HEK293 (cell line): ENCODE data around the gene CEP112.

Experiments
- CTCF ChIA-PET: fragments of 350-600 bp; formaldehyde crosslinking; extraction: SDS; loops from one replicate; lab custom pipeline; 2021; ENCODE audit warnings: antibody characterized with exemption; lab: Yijun Ruan, JAX
- POLR2A ChIA-PET: fragments of 300-600 bp; formaldehyde crosslinking; extraction: SDS; loops from one replicate; lab custom pipeline; 2020; ENCODE audit warnings: antibody characterized with exemption, inconsistent platforms; lab: Yijun Ruan, JAX
- H3K27ac ChIP-seq: fragments of 200-500 bp; sonication (Bioruptor generic); 2 replicates; pipeline ENCODE4 v1.5.1; 2014; ENCODE audit warnings: low read depth, low read length, control low read depth, inconsistent platforms; ENCODE audit errors: extremely low read depth
- H3K36me3 ChIP-seq, 2 experiments: fragments of 200-500 bp in 1 of 2; sonication (Bioruptor generic) in 1 of 2; 1 replicate in 1 of 2; 2 replicates in 1 of 2; pipeline ENCODE4 v1.5.1; 2014 to 2017; ENCODE audit warnings: inconsistent platforms in 2 of 2, low read length in 2 of 2; ENCODE audit not compliant: control insufficient read depth in 2 of 2, insufficient read depth in 1 of 2
- H3K4me1 ChIP-seq: fragments of 200-500 bp; sonication (Bioruptor generic); 2 replicates; pipeline ENCODE4 v1.5.1; 2014; ENCODE audit warnings: mild to moderate bottlenecking, low read length, inconsistent platforms; ENCODE audit not compliant: control insufficient read depth, insufficient read depth
- H3K4me3 ChIP-seq: 2 replicates; pipeline ENCODE4 v1.5.1; 2011; ENCODE audit warnings: low read depth, mild to moderate bottlenecking, control low read depth, low read length, moderate library complexity
- H3K9me3 ChIP-seq: fragments of 200-500 bp; sonication (Bioruptor generic); 2 replicates; pipeline ENCODE4 v1.5.1; 2014; ENCODE audit warnings: low read depth, low read length, inconsistent platforms; ENCODE audit not compliant: control insufficient read depth, insufficient read depth
- PRDM1 ChIP-seq: fragments of 450-650 bp; formaldehyde crosslinking; IDR thresholded peaks from 2 replicates; pipeline ENCODE4; 2016; ENCODE audit warnings: missing biosample characterization, missing genetic modification characterization
- ZBTB1 ChIP-seq: fragments of 450-650 bp; formaldehyde crosslinking; IDR thresholded peaks from 2 replicates; pipeline ENCODE4 v1.5.1; 2016; ENCODE audit warnings: missing biosample characterization, missing genetic modification characterization
- ZBTB21 ChIP-seq: fragments of 450-650 bp; formaldehyde crosslinking; IDR thresholded peaks from 2 replicates; pipeline ENCODE4 v1.5.1; 2017; ENCODE audit warnings: missing biosample characterization, missing genetic modification characterization
- ZFP69B ChIP-seq: fragments of 450-650 bp; formaldehyde crosslinking; IDR thresholded peaks from 2 replicates; pipeline ENCODE4 v1.5.1; 2016; ENCODE audit warnings: missing biosample characterization, missing genetic modification characterization
- ZIC2 ChIP-seq: fragments of 450-650 bp; formaldehyde crosslinking; IDR thresholded peaks from 2 replicates; pipeline ENCODE4 v1.5.1; 2016; ENCODE audit warnings: missing biosample characterization, missing genetic modification characterization
- ZNF366 ChIP-seq: fragments of 450-650 bp; formaldehyde crosslinking; conservative IDR thresholded peaks from 2 replicates; pipeline ENCODE4 v1.5.1; 2016; ENCODE audit warnings: missing biosample characterization, missing genetic modification characterization
- ZNF707 ChIP-seq: fragments of 450-650 bp; formaldehyde crosslinking; IDR thresholded peaks from 2 replicates; pipeline ENCODE4 v1.5.1; 2016; ENCODE audit warnings: missing biosample characterization, missing genetic modification characterization
- ZXDB ChIP-seq: fragments of 450-650 bp; formaldehyde crosslinking; IDR thresholded peaks from 2 replicates; pipeline ENCODE4 v1.5.1; 2016; ENCODE audit warnings: missing biosample characterization, missing genetic modification characterization
- TF ChIP-seq, protein P1 (sequence below): fragments of 450-650 bp; formaldehyde crosslinking; IDR thresholded peaks from 2 replicates; pipeline ENCODE4 v1.5.1; 2016; ENCODE audit warnings: missing biosample characterization, missing genetic modification characterization, low read depth
- TF ChIP-seq, protein P2 (sequence below): fragments of 450-650 bp; formaldehyde crosslinking; IDR thresholded peaks from 2 replicates; pipeline ENCODE4 v1.5.1; 2016; ENCODE audit warnings: missing biosample characterization, missing genetic modification characterization
- TF ChIP-seq, protein P3 (sequence below): fragments of 450-650 bp; formaldehyde crosslinking; IDR thresholded peaks from 2 replicates; pipeline ENCODE4 v1.5.1; 2016; ENCODE audit warnings: missing biosample characterization, missing genetic modification characterization
- TF ChIP-seq, protein P4 (sequence below): sonication (generic); formaldehyde crosslinking; IDR thresholded peaks from 2 replicates; pipeline ENCODE4 v1.8.1; 2022; ENCODE audit warnings: mild to moderate bottlenecking, moderate library complexity, missing genetic modification reagents

The CEP112 gene

DNA sequence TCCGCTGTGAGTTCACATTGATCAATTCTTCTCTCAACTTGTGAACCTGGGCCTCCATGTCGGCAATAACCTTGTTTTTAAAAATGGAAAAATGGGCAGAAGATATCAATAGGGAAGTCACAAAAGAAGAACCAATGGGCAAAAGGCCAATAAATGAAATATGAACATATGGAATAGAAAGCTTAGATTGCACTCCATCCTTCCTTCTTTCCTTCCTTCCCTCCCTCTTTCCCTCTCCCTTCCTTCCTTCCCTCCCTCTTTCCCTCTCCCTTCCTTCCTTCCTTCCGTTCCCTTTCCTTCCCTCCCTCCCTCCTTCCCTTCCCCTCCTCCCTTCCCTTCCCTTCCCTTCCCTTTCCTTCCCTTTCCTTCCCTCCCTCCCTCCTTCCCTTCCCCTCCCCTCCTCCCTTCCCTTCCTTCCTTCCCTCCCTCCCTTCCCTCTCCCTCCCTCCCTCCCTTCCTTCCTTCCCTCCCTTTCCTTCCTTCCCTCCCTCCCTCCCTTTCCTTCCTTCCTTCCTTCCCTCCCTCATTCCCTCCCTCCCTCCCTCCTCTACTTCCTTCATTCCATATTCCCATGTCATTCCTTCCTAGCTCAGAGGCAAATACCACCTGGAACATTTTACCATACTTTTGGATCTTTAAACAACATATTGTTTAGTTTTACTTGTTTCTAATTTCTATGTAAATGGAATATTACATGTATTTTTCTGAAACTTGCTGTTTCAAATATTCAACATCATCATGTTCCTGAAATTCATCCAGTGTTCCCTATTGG lies 339.8 kb downstream of the CEP112 start:
- ChIA-PET CTCF (no interaction called here), POLR2A (interaction anchor here (0.7 kb wide), 1 partner anchor 334 kb away, joined by 6 read pairs; no protein-coding TSS in a partner anchor)
- Histone ChIP-seq H3K4me1 (no peaks in the 10 kb centered on the region), H3K27ac (no peak overlapping the region), H3K9me3 (no peaks in the 10 kb centered on the region), H3K4me3 (no peak overlapping the region)
- TF ChIP-seq ZXDB (tag by site-specific recombination) (no peak), ZNF707 (tag by site-specific recombination) (no peak), ZBTB1 (tag by site-specific recombination) (no peak), ZNF366 (tag by site-specific recombination) (peak; percentile 36; the same call in 1 of the 2 replicates)
- TF ChIP-seq, protein P1, sequence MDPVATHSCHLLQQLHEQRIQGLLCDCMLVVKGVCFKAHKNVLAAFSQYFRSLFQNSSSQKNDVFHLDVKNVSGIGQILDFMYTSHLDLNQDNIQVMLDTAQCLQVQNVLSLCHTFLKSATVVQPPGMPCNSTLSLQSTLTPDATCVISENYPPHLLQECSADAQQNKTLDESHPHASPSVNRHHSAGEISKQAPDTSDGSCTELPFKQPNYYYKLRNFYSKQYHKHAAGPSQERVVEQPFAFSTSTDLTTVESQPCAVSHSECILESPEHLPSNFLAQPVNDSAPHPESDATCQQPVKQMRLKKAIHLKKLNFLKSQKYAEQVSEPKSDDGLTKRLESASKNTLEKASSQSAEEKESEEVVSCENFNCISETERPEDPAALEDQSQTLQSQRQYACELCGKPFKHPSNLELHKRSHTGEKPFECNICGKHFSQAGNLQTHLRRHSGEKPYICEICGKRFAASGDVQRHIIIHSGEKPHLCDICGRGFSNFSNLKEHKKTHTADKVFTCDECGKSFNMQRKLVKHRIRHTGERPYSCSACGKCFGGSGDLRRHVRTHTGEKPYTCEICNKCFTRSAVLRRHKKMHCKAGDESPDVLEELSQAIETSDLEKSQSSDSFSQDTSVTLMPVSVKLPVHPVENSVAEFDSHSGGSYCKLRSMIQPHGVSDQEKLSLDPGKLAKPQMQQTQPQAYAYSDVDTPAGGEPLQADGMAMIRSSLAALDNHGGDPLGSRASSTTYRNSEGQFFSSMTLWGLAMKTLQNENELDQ (tag by site-specific recombination) = no peak
- TF ChIP-seq, protein P2, sequence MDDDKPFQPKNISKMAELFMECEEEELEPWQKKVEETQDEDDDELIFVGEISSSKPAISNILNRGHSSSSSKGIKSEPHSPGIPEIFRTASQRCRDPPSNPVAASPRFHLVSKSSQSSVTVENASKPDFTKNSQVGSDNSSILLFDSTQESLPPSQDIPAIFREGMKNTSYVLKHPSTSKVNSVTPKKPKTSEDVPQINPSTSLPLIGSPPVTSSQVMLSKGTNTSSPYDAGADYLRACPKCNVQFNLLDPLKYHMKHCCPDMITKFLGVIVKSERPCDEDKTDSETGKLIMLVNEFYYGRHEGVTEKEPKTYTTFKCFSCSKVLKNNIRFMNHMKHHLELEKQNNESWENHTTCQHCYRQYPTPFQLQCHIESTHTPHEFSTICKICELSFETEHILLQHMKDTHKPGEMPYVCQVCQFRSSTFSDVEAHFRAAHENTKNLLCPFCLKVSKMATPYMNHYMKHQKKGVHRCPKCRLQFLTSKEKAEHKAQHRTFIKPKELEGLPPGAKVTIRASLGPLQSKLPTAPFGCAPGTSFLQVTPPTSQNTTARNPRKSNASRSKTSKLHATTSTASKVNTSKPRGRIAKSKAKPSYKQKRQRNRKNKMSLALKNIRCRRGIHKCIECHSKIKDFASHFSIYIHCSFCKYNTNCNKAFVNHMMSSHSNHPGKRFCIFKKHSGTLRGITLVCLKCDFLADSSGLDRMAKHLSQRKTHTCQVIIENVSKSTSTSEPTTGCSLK = no peak
- TF ChIP-seq, protein P3, sequence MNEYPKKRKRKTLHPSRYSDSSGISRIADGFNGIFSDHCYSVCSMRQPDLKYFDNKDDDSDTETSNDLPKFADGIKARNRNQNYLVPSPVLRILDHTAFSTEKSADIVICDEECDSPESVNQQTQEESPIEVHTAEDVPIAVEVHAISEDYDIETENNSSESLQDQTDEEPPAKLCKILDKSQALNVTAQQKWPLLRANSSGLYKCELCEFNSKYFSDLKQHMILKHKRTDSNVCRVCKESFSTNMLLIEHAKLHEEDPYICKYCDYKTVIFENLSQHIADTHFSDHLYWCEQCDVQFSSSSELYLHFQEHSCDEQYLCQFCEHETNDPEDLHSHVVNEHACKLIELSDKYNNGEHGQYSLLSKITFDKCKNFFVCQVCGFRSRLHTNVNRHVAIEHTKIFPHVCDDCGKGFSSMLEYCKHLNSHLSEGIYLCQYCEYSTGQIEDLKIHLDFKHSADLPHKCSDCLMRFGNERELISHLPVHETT (tag by site-specific recombination) = no peak
- TF ChIP-seq, protein P4, sequence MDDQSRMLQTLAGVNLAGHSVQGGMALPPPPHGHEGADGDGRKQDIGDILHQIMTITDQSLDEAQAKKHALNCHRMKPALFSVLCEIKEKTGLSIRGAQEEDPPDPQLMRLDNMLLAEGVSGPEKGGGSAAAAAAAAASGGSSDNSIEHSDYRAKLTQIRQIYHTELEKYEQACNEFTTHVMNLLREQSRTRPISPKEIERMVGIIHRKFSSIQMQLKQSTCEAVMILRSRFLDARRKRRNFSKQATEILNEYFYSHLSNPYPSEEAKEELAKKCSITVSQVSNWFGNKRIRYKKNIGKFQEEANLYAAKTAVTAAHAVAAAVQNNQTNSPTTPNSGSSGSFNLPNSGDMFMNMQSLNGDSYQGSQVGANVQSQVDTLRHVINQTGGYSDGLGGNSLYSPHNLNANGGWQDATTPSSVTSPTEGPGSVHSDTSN (CRISPR knock-in tag) = no peak
- TF ChIP-seq, all 188 proteins: peak for 1
- H3K36me3 ChIP-seq = no peaks in the 10 kb centered on the region

DNA sequence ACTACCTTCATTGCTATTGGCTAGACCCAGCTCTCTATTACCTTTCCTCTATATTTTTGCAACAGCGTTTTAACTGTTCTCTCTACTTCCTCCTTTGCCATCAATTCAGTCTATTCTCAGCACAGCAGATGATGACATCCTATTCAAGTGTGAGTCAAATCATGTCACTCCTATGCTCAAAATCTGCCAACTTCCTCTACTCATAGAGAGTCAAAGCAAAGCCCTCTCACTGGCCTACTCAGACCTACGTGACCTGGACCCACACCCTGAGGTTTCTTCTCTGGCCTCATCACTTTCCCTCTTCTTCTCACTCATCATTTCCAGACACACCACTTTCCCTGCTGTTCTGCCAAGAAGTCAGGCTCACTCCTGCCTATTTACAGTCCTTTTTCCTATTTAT lies 341.4 kb downstream of the CEP112 start:
- TF ChIP-seq ZFP69B (tag by site-specific recombination) (no peak), PRDM1 (0 out of 2 replicates have a peak, but pooled peaks have one; percentile 52)
- Histone ChIP-seq H3K4me3 (no peak overlapping the region), H3K4me1 (no peaks in the 10 kb centered on the region), H3K36me3 (no peaks in the 10 kb centered on the region), H3K9me3 (no peaks in the 10 kb centered on the region), H3K27ac (no peak overlapping the region)
- ChIA-PET POLR2A (no interaction called here), CTCF (interaction anchor here (0.7 kb wide), 1 partner anchor 138 kb away, joined by 3 read pairs; no protein-coding TSS in a partner anchor)

DNA sequence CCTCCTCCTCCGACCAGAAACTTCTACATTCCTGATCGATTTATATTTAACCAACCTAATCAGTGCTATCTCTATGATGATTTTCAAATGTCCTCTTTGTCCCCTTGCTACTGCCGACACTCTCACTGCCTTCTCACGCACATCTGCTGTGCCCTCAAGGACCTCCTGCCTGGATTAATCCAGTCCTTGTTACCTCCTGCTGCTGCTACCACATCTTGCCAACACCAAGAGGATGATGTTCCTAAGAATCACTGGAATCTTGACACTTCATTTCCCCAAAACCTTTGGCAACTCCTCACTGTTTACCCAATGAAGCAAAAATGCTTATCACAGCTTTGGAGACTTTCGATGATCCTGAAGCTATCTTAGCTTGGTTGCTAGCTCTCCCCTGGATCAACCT lies 343.2 kb downstream of the CEP112 start:
- no peak overlapping the region for H3K27ac ChIP-seq
- CTCF ChIA-PET = interaction anchor here (0.6 to 0.7 kb wide), 2 partner anchors 14 to 60 kb away, joined by 3 to 4 read pairs; no protein-coding TSS in a partner anchor
- H3K4me3 ChIP-seq = no peak overlapping the region
- H3K4me1 ChIP-seq = no peaks in the 10 kb centered on the region
- no peaks in the 10 kb centered on the region for H3K9me3 ChIP-seq
- POLR2A ChIA-PET = no interaction called here
- no peaks in the 10 kb centered on the region; a peak in 1 of 3 replicates for H3K36me3 ChIP-seq
- TF ChIP-seq ZBTB21 (tag by site-specific recombination) (no peak), ZIC2 (tag by site-specific recombination) (0 out of 2 replicates have a peak, but pooled peaks have one; percentile 26)
